ENCODE measurements around the gene IQCH. TPM values are rescaled to one million over a fixed set of nuclear protein-coding genes. Genes with fewer than 3 reads are reported as not detected.

The IQCH gene
- total and polyA plus RNA-seq, 2 donors (not counting 1 experiment from before 2014, with no cell fraction given): 1.7 to 5.0 TPM

DNA sequence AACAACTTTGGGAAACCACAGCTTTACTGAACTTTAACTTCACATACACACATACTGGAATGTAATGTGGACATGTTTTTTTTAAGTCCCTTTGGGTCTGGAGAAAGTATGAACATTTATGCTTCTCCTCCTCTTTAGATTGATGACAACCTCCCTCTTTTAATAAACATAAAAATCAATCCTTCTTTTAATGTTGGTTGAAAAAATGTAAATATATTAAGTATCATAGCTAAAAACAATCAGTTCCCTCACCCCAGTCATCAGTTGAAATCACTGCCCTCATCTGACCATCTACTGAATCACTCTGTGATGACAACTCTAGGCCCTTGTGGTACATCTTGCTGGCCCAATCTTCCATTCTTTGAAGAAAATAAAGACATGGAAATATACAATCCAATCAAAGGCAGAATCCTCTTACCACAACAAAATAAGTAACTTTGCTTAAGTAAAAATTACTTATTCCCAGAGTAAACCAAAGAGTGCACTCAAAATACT lies 6.5 kb upstream of the IQCH start:
- Histone ChIP-seq H3K27me3 (ENCODE audit: control insufficient read depth, insufficient read depth, low read length) (no peaks in the 10 kb centered on the region), H4K20me1 (ENCODE audit: control insufficient read depth, extremely low read depth, insufficient read depth, low read length) (no peaks in the 10 kb centered on the region), H2AFZ (ENCODE audit: low read length) (no peak overlapping the region), H3K4me1 (ENCODE audit: control insufficient read depth, extremely low read depth, insufficient read depth, low read length) (peaks cover 4% of the 10 kb centered on the region), H3K4me3 (replicated peaks in 1 of 4; ENCODE audit: control extremely low read depth in 1 of 4, insufficient read depth in 1 of 4, low read depth in 3 of 4, low read length in 4 of 4) (no peak overlapping the region), H3K9me3 (ENCODE audit: control insufficient read depth, insufficient read depth, low read depth, low read length) (no peaks in the 10 kb centered on the region), H3K9ac (ENCODE audit: insufficient read depth, low read length) (no peak overlapping the region), H3K27ac (ENCODE audit: insufficient read depth, low read length) (no peak overlapping the region), H3K4me2 (ENCODE audit: extremely low read depth, insufficient read depth, low read length) (no peak overlapping the region), H3K79me2 (ENCODE audit: control insufficient read depth, insufficient read depth, low read length) (peaks cover 49% of the 10 kb centered on the region), H3K36me3 (ENCODE audit: control insufficient read depth, insufficient read depth, low read length) (no peaks in the 10 kb centered on the region)
- DNase-seq (ENCODE audit: low read depth in 2 of 2): peak; percentile 21 to 57
- TF ChIP-seq EZH2 (IDR thresholded peaks at IDR 0.05; ENCODE audit: low read length, missing control alignments): no peak
- no peak for TF ChIP-seq CTCF (conservative IDR thresholded peaks at IDR 0.05 in 1 of 2, IDR thresholded peaks at IDR 0.05 in 1 of 2; ENCODE audit: low read depth in 1 of 2, low read length in 2 of 2)

GRCh38 chr15:67249830-67250229 lies 4.8 kb upstream of the IQCH start:
- Histone ChIP-seq H2AFZ (ENCODE audit: low read length) (no peak overlapping the region), H3K4me3 (replicated peaks in 1 of 4; ENCODE audit: control extremely low read depth in 1 of 4, insufficient read depth in 1 of 4, low read depth in 3 of 4, low read length in 4 of 4) (no peak overlapping the region), H3K36me3 (ENCODE audit: control insufficient read depth, insufficient read depth, low read length) (no peaks in the 10 kb centered on the region), H3K9ac (ENCODE audit: insufficient read depth, low read length) (no peak overlapping the region), H3K9me3 (ENCODE audit: control insufficient read depth, insufficient read depth, low read depth, low read length) (no peaks in the 10 kb centered on the region), H3K79me2 (ENCODE audit: control insufficient read depth, insufficient read depth, low read length) (peaks cover 56% of the 10 kb centered on the region), H3K27ac (ENCODE audit: insufficient read depth, low read length) (no peak overlapping the region), H3K4me1 (ENCODE audit: control insufficient read depth, extremely low read depth, insufficient read depth, low read length) (peaks cover 4% of the 10 kb centered on the region), H4K20me1 (ENCODE audit: control insufficient read depth, extremely low read depth, insufficient read depth, low read length) (no peaks in the 10 kb centered on the region), H3K4me2 (ENCODE audit: extremely low read depth, insufficient read depth, low read length) (no peak overlapping the region), H3K27me3 (ENCODE audit: control insufficient read depth, insufficient read depth, low read length) (no peaks in the 10 kb centered on the region)
- no peak for TF ChIP-seq EZH2 (IDR thresholded peaks at IDR 0.05; ENCODE audit: low read length, missing control alignments)
- TF ChIP-seq CTCF (conservative IDR thresholded peaks at IDR 0.05 in 1 of 2, IDR thresholded peaks at IDR 0.05 in 1 of 2; ENCODE audit: low read depth in 1 of 2, low read length in 2 of 2): no peak
- DNase-seq (ENCODE audit: low read depth in 2 of 2): no peak

GRCh38 chr15:67251318-67251717 lies 3.3 kb upstream of the IQCH start:
- H3K27me3 ChIP-seq (ENCODE audit: control insufficient read depth, insufficient read depth, low read length): no peaks in the 10 kb centered on the region
- no peaks in the 10 kb centered on the region for H3K9me3 ChIP-seq (ENCODE audit: control insufficient read depth, insufficient read depth, low read depth, low read length)
- no peak overlapping the region for H3K27ac ChIP-seq (ENCODE audit: insufficient read depth, low read length)
- TF ChIP-seq CTCF (conservative IDR thresholded peaks at IDR 0.05 in 1 of 2, IDR thresholded peaks at IDR 0.05 in 1 of 2; ENCODE audit: low read depth in 1 of 2, low read length in 2 of 2) (no peak), EZH2 (IDR thresholded peaks at IDR 0.05; ENCODE audit: low read length, missing control alignments) (no peak)
- H4K20me1 ChIP-seq (ENCODE audit: control insufficient read depth, extremely low read depth, insufficient read depth, low read length): no peaks in the 10 kb centered on the region
- no peaks in the 10 kb centered on the region for H3K36me3 ChIP-seq (ENCODE audit: control insufficient read depth, insufficient read depth, low read length)
- H3K4me3 ChIP-seq (replicated peaks in 1 of 4; ENCODE audit: control extremely low read depth in 1 of 4, insufficient read depth in 1 of 4, low read depth in 3 of 4, low read length in 4 of 4): no peak overlapping the region
- H3K79me2 ChIP-seq (ENCODE audit: control insufficient read depth, insufficient read depth, low read length): peaks cover 54% of the 10 kb centered on the region
- H2AFZ ChIP-seq (ENCODE audit: low read length): no peak overlapping the region
- DNase-seq (ENCODE audit: low read depth in 2 of 2): no peak
- H3K9ac ChIP-seq (ENCODE audit: insufficient read depth, low read length): no peak overlapping the region
- H3K4me2 ChIP-seq (ENCODE audit: extremely low read depth, insufficient read depth, low read length): no peak overlapping the region
- peaks cover 4% of the 10 kb centered on the region for H3K4me1 ChIP-seq (ENCODE audit: control insufficient read depth, extremely low read depth, insufficient read depth, low read length)
